CD14-positive monocyte (primary cell): Measurements from ENCODE around the gene TTLL12. TPM values are rescaled to one million over a fixed set of nuclear protein-coding genes. Genes with fewer than 3 reads are reported as not detected.

Experiments used
- DNase-seq, 3 donors: peaks; one replicate each; pipeline ENCODE4 v3.0.0-alpha.2; 2011 to 2022
- H2AFZ ChIP-seq: 2 replicates; pipeline ENCODE4 v1.6.0; 2012; ENCODE audit warnings: mild to moderate bottlenecking, low read depth, low read length, inconsistent platforms; ENCODE audit not compliant: insufficient read depth, poor library complexity, severe bottlenecking
- H3K27ac ChIP-seq, 2 donors: 1 replicate in 1 of 2; 2 replicates in 1 of 2; pipeline ENCODE4 v1.5.1; 2012 to 2013; ENCODE audit warnings: low read length in 2 of 2, control low read depth in 1 of 2, inconsistent platforms in 1 of 2, low read depth in 1 of 2, mild to moderate bottlenecking in 1 of 2
- H3K27me3 ChIP-seq, 2 donors: one replicate each; pipeline versions ENCODE4 v1.6.0 to v1.6.1; 2011 to 2013; ENCODE audit warnings: low read length in 2 of 2; ENCODE audit not compliant: control insufficient read depth in 2 of 2, insufficient read depth in 2 of 2
- H3K36me3 ChIP-seq, 2 donors: replicated peaks in 1 of 2; 1 replicate in 1 of 2; 2 replicates in 1 of 2; pipeline versions ENCODE4 v1.5.1 to v1.6.1; 2012 to 2013; ENCODE audit warnings: low read length in 2 of 2, control low read depth in 1 of 2, inconsistent platforms in 1 of 2, mild to moderate bottlenecking in 1 of 2; ENCODE audit not compliant: insufficient read depth in 2 of 2, control insufficient read depth in 1 of 2
- H3K4me1 ChIP-seq, 2 donors: 1 replicate in 1 of 2; 2 replicates in 1 of 2; pipeline versions ENCODE4 v1.5.1 to v1.6.1; 2012 to 2013; ENCODE audit warnings: low read length in 2 of 2, control low read depth in 1 of 2, inconsistent platforms in 1 of 2, mild to moderate bottlenecking in 1 of 2, moderate library complexity in 1 of 2; ENCODE audit not compliant: insufficient read depth in 2 of 2, control insufficient read depth in 1 of 2
- H3K4me2 ChIP-seq: replicated peaks from 2 replicates; pipeline ENCODE3; 2012; ENCODE audit warnings: low read length, moderate library complexity, mild to moderate bottlenecking; ENCODE audit not compliant: poor library complexity, severe bottlenecking; ENCODE audit errors: extremely low read depth
- H3K4me3 ChIP-seq, 3 experiments: fragments of 200-600 bp in 1 of 3; sonication (generic) in 1 of 3; replicated peaks in 1 of 3; 1 replicate in 2 of 3; 2 replicates in 1 of 3; pipeline ENCODE4 v1.5.1; 2011 to 2013; ENCODE audit warnings: low read length in 3 of 3, mild to moderate bottlenecking in 3 of 3, control low read depth in 2 of 3, low read depth in 2 of 3, inconsistent platforms in 1 of 3, moderate library complexity in 1 of 3
- H3K79me2 ChIP-seq: 2 replicates; pipeline ENCODE4 v1.6.0; 2012; ENCODE audit warnings: mild to moderate bottlenecking, control low read depth, inconsistent platforms, low read length, moderate library complexity; ENCODE audit not compliant: insufficient read depth
- H3K9ac ChIP-seq: 2 replicates; pipeline ENCODE4 v1.6.0; 2017; ENCODE audit warnings: low read length, mild to moderate bottlenecking; ENCODE audit not compliant: insufficient read depth, poor library complexity, severe bottlenecking
- H3K9me3 ChIP-seq, 2 donors: replicated peaks in 1 of 2; 1 replicate in 1 of 2; 2 replicates in 1 of 2; pipeline versions ENCODE4 v1.5.1 to v1.6.1; 2012 to 2013; ENCODE audit warnings: low read length in 2 of 2, control low read depth in 1 of 2; ENCODE audit not compliant: control insufficient read depth in 1 of 2, insufficient read depth in 1 of 2
- H4K20me1 ChIP-seq: 2 replicates; pipeline ENCODE4 v1.6.0; 2012; ENCODE audit warnings: mild to moderate bottlenecking, low read length, control low read depth, moderate library complexity; ENCODE audit not compliant: insufficient read depth
- H3K27ac Mint-ChIP-seq, 7 donors: one replicate each; pipeline ENCODE4 v1.8.0; 2020; ENCODE audit warnings: mild to moderate bottlenecking in 7 of 7, mixed read lengths in 7 of 7, moderate library complexity in 6 of 7, inconsistent platforms in 2 of 7
- H3K27me3 Mint-ChIP-seq, 3 donors: one replicate each; pipeline ENCODE4 v1.8.0; 2021 to 2022; ENCODE audit warnings: low read depth in 3 of 3, mild to moderate bottlenecking in 3 of 3, mixed read lengths in 3 of 3, moderate library complexity in 3 of 3, inconsistent platforms in 1 of 3
- H3K36me3 Mint-ChIP-seq, 2 donors: one replicate each; pipeline ENCODE4 v1.8.0; 2020; ENCODE audit warnings: mixed read lengths in 2 of 2, inconsistent platforms in 1 of 2, mild to moderate bottlenecking in 1 of 2
- H3K4me1 Mint-ChIP-seq: one replicate; pipeline ENCODE4 v1.8.0; 2020; ENCODE audit warnings: mild to moderate bottlenecking, mixed read lengths
- H3K4me3 Mint-ChIP-seq, 2 donors: one replicate each; pipeline ENCODE4 v1.8.0; 2020; ENCODE audit warnings: mild to moderate bottlenecking in 2 of 2, mixed read lengths in 2 of 2, moderate library complexity in 1 of 2
- H3K9me3 Mint-ChIP-seq, 7 donors: one replicate each; pipeline ENCODE4 v1.8.0; 2020 to 2022; ENCODE audit warnings: mixed read lengths in 7 of 7, mild to moderate bottlenecking in 6 of 7, moderate library complexity in 6 of 7, inconsistent platforms in 2 of 7
- WGBS: methylation state at CpG from one replicate; pipeline ENCODE4 v1.1.5; 2013; ENCODE audit warnings: missing lambda C conversion rate; ENCODE audit not compliant: insufficient coverage; 5-methylcytosine and 5-hydroxymethylcytosine counted together
- intact Hi-C, 2 donors: fragments of 100-400 bp; cut with micrococcal nuclease; formaldehyde crosslinking; loops; one replicate each; pipeline versions ENCODE4 v1.15.0 to v1.15.1; 2023
- polyA plus RNA-seq, 3 donors: library from polyadenylated mRNA; depleted of rRNA in 1 of 3; unstranded in 2 of 3; stranded (reverse) in 1 of 3; fragments of 300-500 nt in 2 of 3; fragments of >200 nt in 1 of 3; fragmentation: Illumina TruSeq in 2 of 3; gene quantifications; 1 replicate in 2 of 3; 2 replicates in 1 of 3; pipeline ENCODE4 v1.2.3, GENCODE V29; 2012 to 2021
- TF ChIP-seq, protein P1 (sequence below): fragments of 200-600 bp; IDR thresholded peaks from one replicate; pipeline ENCODE4 v1.8.0; 2022; ENCODE audit warnings: antibody characterized with exemption, mild to moderate bottlenecking

The TTLL12 gene
- polyA plus RNA-seq, 3 donors = 9.5 to 16.6 (median 16.5) TPM

- H3K79me2 ChIP-seq = no peaks in the 10 kb centered on the region
Observed at GRCh38 chr22:43166132-43166930, 20.6 kb downstream of the TTLL12 start.

GRCh38 chr22:43164636-43165035, 22.3 kb downstream of the TTLL12 start:
- peak overlapping the region in 1 of 7 donors; percentile 72 for H3K27ac Mint-ChIP-seq

More at GRCh38 chr22:43166132-43166930, 20.6 kb downstream of the TTLL12 start:
- 91% methylated on average over 21 of the region's 23 CpGs for WGBS
- H3K27me3 ChIP-seq = no peaks in the 10 kb centered on the region
- H3K4me2 ChIP-seq = no peak overlapping the region
- H4K20me1 ChIP-seq = peaks cover 40% of the 10 kb centered on the region
- Mint-ChIP-seq H3K27me3 (peaks cover 0 to 2% (median 1%) of the 10 kb centered on the region in 3 donors), H3K36me3 (peaks cover 48 to 87% of the 10 kb centered on the region in 2 donors), H3K9me3 (no peaks in the 10 kb centered on the region), H3K4me3 (no peak overlapping the region), H3K4me1 (peaks cover 22% of the 10 kb centered on the region), H3K27ac (peak overlapping the region in 2 of 7 donors; percentile 18 to 76)
- H3K9ac ChIP-seq = no peak overlapping the region
- DNase-seq = no peak
- no peak overlapping the region for H3K27ac ChIP-seq
- no peak overlapping the region for H2AFZ ChIP-seq
- peaks cover 21 to 23% of the 10 kb centered on the region in 2 donors for H3K4me1 ChIP-seq
- no peaks in the 10 kb centered on the region for H3K9me3 ChIP-seq
- H3K4me3 ChIP-seq = no peak overlapping the region
- intact Hi-C loops = no loop called here
- TF ChIP-seq, protein P1, sequence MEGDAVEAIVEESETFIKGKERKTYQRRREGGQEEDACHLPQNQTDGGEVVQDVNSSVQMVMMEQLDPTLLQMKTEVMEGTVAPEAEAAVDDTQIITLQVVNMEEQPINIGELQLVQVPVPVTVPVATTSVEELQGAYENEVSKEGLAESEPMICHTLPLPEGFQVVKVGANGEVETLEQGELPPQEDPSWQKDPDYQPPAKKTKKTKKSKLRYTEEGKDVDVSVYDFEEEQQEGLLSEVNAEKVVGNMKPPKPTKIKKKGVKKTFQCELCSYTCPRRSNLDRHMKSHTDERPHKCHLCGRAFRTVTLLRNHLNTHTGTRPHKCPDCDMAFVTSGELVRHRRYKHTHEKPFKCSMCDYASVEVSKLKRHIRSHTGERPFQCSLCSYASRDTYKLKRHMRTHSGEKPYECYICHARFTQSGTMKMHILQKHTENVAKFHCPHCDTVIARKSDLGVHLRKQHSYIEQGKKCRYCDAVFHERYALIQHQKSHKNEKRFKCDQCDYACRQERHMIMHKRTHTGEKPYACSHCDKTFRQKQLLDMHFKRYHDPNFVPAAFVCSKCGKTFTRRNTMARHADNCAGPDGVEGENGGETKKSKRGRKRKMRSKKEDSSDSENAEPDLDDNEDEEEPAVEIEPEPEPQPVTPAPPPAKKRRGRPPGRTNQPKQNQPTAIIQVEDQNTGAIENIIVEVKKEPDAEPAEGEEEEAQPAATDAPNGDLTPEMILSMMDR = no peak
- H3K36me3 ChIP-seq = peaks cover 39 to 82% of the 10 kb centered on the region in 2 donors

More at GRCh38 chr22:43164636-43165035, 22.3 kb downstream of the TTLL12 start:
- Histone ChIP-seq H3K4me2 (no peak overlapping the region), H3K79me2 (peaks cover 16% of the 10 kb centered on the region), H3K4me3 (no peak overlapping the region), H3K27me3 (no peaks in the 10 kb centered on the region), H4K20me1 (peaks cover 54% of the 10 kb centered on the region), H3K27ac (no peak overlapping the region), H3K9ac (no peak overlapping the region), H3K36me3 (peaks cover 43 to 82% of the 10 kb centered on the region in 2 donors), H2AFZ (no peak overlapping the region), H3K4me1 (peaks cover 24 to 25% of the 10 kb centered on the region in 2 donors), H3K9me3 (no peaks in the 10 kb centered on the region)
- Mint-ChIP-seq H3K4me3 (no peak overlapping the region), H3K9me3 (peaks cover 0 to 2% (median 0%) of the 10 kb centered on the region in 7 donors), H3K4me1 (peaks cover 25% of the 10 kb centered on the region), H3K36me3 (peaks cover 45 to 86% of the 10 kb centered on the region in 2 donors), H3K27me3 (peaks cover 0 to 2% (median 1%) of the 10 kb centered on the region in 3 donors)
- 37% methylated on average over 14 of the region's 16 CpGs for WGBS
- no peak for DNase-seq
- intact Hi-C loops = no loop called here
- TF ChIP-seq, protein P1 = no peak
